ENCODE measurements around the gene BUB1B. TPM values are rescaled to one million over a fixed set of nuclear protein-coding genes. Genes with fewer than 3 reads are reported as not detected.

Gene BUB1B
- polyA plus RNA-seq, 1 of the 3 experiments (the other 2 are of a cell fraction) = 12.6 TPM

DNA sequence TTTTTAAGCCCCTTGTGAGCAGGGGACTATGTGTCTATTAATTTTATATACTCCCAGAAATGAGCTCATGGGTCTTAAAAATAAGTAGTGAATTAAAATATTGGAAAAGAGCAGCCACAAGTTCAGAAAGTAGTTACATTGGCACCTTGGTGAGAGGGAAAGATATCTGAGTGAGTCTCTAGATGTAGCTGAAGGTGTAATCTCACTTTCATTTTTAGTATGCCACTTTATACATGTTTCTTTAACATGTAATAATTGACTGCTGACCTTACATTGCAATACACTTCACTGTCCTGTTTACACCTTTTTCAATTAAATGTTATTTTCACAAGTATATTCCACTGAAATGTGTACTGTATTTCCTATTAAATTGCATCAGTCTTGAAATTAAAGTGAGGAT lies 65.9 kb downstream of the BUB1B start:
- Histone ChIP-seq H3K9me2 (no peaks in the 10 kb centered on the region), H4K20me1 (ENCODE audit: insufficient read depth) (no peaks in the 10 kb centered on the region), H2AFZ (ENCODE audit: low read depth) (no peak overlapping the region), H3K9ac (no peak overlapping the region), H3K4me2 (no peak overlapping the region), H3F3A (replicated peaks; ENCODE audit: insufficient read depth) (no peaks in the 10 kb centered on the region), H3K4me3 (ENCODE audit: low read depth in 2 of 2, low read length in 1 of 2) (no peak overlapping the region), H3K9me3 (no peaks in the 10 kb centered on the region), H3K4me1 (ENCODE audit: control insufficient read depth in 1 of 2, insufficient read depth in 2 of 2, low read depth in 1 of 2, low read length in 1 of 2) (no peaks in the 10 kb centered on the region), H3K79me2 (ENCODE audit: insufficient read depth) (no peaks in the 10 kb centered on the region), H3K36me3 (replicated peaks in 1 of 2; ENCODE audit: control insufficient read depth in 1 of 2, insufficient read depth in 2 of 2, low read length in 1 of 2) (peaks cover 10 to 11% of the 10 kb centered on the region in 2 experiments), H3K27me3 (ENCODE audit: insufficient read depth) (no peaks in the 10 kb centered on the region), H3K27ac (ENCODE audit: low read depth in 2 of 2, low read length in 1 of 2) (no peak overlapping the region)
- no peak for TF ChIP-seq NFIC (IDR thresholded peaks at IDR 0.05; ENCODE audit: borderline replicate concordance)
- ChIA-PET CTCF (interaction anchor here (1.3 to 34.5 kb wide), 7 partner anchors 10 to 183 kb away, joined by 3 to 720 read pairs (median 3); no protein-coding TSS in a partner anchor), POLR2A (no interaction called here)
- DNase-seq = no peak

DNA sequence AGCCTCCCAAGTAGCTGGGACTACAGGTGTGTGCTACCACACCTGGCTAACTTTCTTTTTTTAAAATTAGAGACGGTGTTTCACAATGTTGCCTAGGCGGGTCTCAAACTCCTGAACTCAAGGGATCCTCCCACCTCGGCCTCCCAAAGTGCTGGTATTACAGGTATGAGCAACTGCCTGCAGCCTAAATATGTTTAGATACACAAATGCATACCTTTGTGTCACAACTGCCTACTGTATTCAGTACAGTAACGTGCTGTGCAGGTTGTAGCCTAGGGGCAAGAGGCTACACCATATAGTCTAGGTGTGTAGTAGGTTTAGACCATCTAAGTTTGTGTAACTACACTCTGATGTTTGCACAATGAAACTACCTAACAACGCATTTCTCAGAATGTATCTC lies 68.4 kb downstream of the BUB1B start:
- Histone ChIP-seq H3F3A (replicated peaks; ENCODE audit: insufficient read depth) (no peaks in the 10 kb centered on the region), H3K27ac (ENCODE audit: low read depth in 2 of 2, low read length in 1 of 2) (no peak overlapping the region), H3K27me3 (ENCODE audit: insufficient read depth) (no peaks in the 10 kb centered on the region), H2AFZ (ENCODE audit: low read depth) (no peak overlapping the region), H3K9ac (no peak overlapping the region), H3K9me3 (no peaks in the 10 kb centered on the region), H3K4me3 (ENCODE audit: low read depth in 2 of 2, low read length in 1 of 2) (no peak overlapping the region), H4K20me1 (ENCODE audit: insufficient read depth) (no peaks in the 10 kb centered on the region), H3K36me3 (replicated peaks in 1 of 2; ENCODE audit: control insufficient read depth in 1 of 2, insufficient read depth in 2 of 2, low read length in 1 of 2) (peaks cover 0 to 11% of the 10 kb centered on the region in 2 experiments), H3K9me2 (no peaks in the 10 kb centered on the region), H3K79me2 (ENCODE audit: insufficient read depth) (no peaks in the 10 kb centered on the region), H3K4me2 (no peak overlapping the region), H3K4me1 (ENCODE audit: control insufficient read depth in 1 of 2, insufficient read depth in 2 of 2, low read depth in 1 of 2, low read length in 1 of 2) (peaks cover 0 to 6% of the 10 kb centered on the region in 2 experiments; a peak in 1 of 4 replicates)
- WGBS (ENCODE audit: low lambda C conversion rate) = 99% methylated on average over 5 of the region's 5 CpGs
- ChIA-PET POLR2A (no interaction called here), CTCF (interaction anchor here (1.0 to 34.5 kb wide), 5 partner anchors 9 to 80 kb away, joined by 3 to 720 read pairs (median 8); partner anchors contain the start of gene PAK6)
- no peak for DNase-seq
- TF ChIP-seq RCOR1 (IDR thresholded peaks at IDR 0.05; ENCODE audit: low read length) (no peak), TEAD4 (IDR thresholded peaks at IDR 0.05; ENCODE audit: borderline replicate concordance, insufficient read depth) (no peak), EP300 (IDR thresholded peaks at IDR 0.05; ENCODE audit: borderline replicate concordance in 1 of 2, low read depth in 1 of 2, low read length in 1 of 2) (no peak)
- TF ChIP-seq, protein P1, sequence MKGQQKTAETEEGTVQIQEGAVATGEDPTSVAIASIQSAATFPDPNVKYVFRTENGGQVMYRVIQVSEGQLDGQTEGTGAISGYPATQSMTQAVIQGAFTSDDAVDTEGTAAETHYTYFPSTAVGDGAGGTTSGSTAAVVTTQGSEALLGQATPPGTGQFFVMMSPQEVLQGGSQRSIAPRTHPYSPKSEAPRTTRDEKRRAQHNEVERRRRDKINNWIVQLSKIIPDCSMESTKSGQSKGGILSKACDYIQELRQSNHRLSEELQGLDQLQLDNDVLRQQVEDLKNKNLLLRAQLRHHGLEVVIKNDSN (IDR thresholded peaks at IDR 0.05; ENCODE audit: borderline replicate concordance, low read depth) = no peak

- Histone ChIP-seq H3K4me3 (ENCODE audit: low read depth in 2 of 2, low read length in 1 of 2) (no peak overlapping the region), H4K20me1 (ENCODE audit: insufficient read depth) (no peaks in the 10 kb centered on the region), H3K4me1 (ENCODE audit: control insufficient read depth in 1 of 2, insufficient read depth in 2 of 2, low read depth in 1 of 2, low read length in 1 of 2) (peaks cover 0 to 6% of the 10 kb centered on the region in 2 experiments; a peak in 1 of 4 replicates), H3K36me3 (replicated peaks in 1 of 2; ENCODE audit: control insufficient read depth in 1 of 2, insufficient read depth in 2 of 2, low read length in 1 of 2) (peaks cover 0 to 9% of the 10 kb centered on the region in 2 experiments), H3K9me3 (no peaks in the 10 kb centered on the region), H3K9me2 (no peaks in the 10 kb centered on the region), H3K79me2 (ENCODE audit: insufficient read depth) (no peaks in the 10 kb centered on the region), H2AFZ (ENCODE audit: low read depth) (no peak overlapping the region), H3F3A (replicated peaks; ENCODE audit: insufficient read depth) (no peaks in the 10 kb centered on the region), H3K27ac (ENCODE audit: low read depth in 2 of 2, low read length in 1 of 2) (no peak overlapping the region), H3K4me2 (no peak overlapping the region), H3K9ac (no peak overlapping the region), H3K27me3 (ENCODE audit: insufficient read depth) (no peaks in the 10 kb centered on the region)
- TF ChIP-seq ELF1 (IDR thresholded peaks at IDR 0.05) (no peak), EZH2phosphoT487 (IDR thresholded peaks at IDR 0.05; ENCODE audit: borderline replicate concordance, low read depth) (no peak), RCOR1 (IDR thresholded peaks at IDR 0.05; ENCODE audit: low read length) (no peak), POLR2AphosphoS5 (IDR thresholded peaks at IDR 0.05; ENCODE audit: low read depth, low read length) (no peak), FOSL2 (IDR thresholded peaks at IDR 0.05; ENCODE audit: borderline replicate concordance, low read depth) (no peak), YY1 (IDR thresholded peaks at IDR 0.05; ENCODE audit: low read depth) (no peak), TCF12 (IDR thresholded peaks at IDR 0.05) (no peak), GATA2 (CRISPR knock-in tag; IDR thresholded peaks at IDR 0.05) (no peak), IRF3 (IDR thresholded peaks at IDR 0.05; ENCODE audit: low read depth, low read length) (no peak)
- POLR2A ChIA-PET = no interaction called here
- DNase-seq = no peak
- CTCF ChIA-PET = interaction anchor here (1.0 to 34.5 kb wide), 4 partner anchors 9 to 184 kb away, joined by 3 to 720 read pairs (median 12); partner anchors contain the start of gene PAK6
- 96% methylated on average over 1 of the region's 1 CpG for WGBS (ENCODE audit: low lambda C conversion rate)
Observed at GRCh38 chr15:40229956-40230355, 69.1 kb downstream of the BUB1B start.
